NCI-H2029 treated with DMSO at 0.1 percent for 48 hours (cell line): Measurements from ENCODE around the gene N4BP2L1.
"Not testable (repeated sequence)": the region's sequence is repeated elsewhere in the genome, so short reads cannot be mapped to it uniquely, and the experiment has no call there.

Experiments
- DNase-seq: peaks from one replicate; lab custom pipeline; 2025; lab: John Stamatoyannopoulos, UW

The N4BP2L1 gene

DNA sequence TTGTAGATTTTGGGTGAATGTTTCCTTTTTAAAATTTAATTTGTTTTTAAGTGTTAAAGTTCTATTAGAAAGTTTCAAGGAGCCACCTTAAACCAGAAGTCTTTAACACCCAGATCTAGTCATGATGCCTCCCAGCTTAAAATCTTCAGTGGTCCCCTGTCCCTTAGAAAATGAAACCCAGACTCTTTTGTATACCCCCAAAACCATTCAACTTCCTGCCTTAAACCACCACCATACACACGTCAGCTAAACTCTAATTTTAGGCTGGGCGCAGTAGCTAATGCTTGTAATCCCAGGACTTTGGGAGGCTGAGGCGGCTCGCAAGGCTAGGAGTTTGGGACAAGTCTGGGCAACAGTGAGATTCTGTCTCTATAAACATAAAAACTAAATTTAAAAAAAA is 37.9 kb downstream of the N4BP2L1 start:
- no peak for DNase-seq

- no peak for DNase-seq
Measured at GRCh38 chr13:32385410-32385809, 42.5 kb downstream of the N4BP2L1 start.

DNA sequence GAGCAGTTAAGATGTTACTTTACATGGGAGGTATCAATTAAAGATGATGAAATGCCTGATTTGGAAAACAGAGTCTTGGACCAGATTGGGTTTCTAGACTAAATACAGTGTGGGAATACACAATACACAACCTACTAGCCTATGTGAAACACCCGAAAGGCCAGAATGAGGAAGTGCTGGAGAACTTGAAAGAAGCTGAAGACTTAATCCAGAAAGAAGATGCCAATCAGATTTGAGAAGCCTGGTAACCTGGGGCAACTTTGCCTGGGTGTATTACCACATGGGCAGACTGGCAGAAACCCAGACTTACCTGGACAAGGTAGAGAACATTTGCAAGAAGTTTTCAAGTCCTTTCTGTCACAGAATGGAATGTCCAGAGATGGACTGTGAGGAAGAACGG is 43.2 kb downstream of the N4BP2L1 start:
- DNase-seq, result no peak

DNA sequence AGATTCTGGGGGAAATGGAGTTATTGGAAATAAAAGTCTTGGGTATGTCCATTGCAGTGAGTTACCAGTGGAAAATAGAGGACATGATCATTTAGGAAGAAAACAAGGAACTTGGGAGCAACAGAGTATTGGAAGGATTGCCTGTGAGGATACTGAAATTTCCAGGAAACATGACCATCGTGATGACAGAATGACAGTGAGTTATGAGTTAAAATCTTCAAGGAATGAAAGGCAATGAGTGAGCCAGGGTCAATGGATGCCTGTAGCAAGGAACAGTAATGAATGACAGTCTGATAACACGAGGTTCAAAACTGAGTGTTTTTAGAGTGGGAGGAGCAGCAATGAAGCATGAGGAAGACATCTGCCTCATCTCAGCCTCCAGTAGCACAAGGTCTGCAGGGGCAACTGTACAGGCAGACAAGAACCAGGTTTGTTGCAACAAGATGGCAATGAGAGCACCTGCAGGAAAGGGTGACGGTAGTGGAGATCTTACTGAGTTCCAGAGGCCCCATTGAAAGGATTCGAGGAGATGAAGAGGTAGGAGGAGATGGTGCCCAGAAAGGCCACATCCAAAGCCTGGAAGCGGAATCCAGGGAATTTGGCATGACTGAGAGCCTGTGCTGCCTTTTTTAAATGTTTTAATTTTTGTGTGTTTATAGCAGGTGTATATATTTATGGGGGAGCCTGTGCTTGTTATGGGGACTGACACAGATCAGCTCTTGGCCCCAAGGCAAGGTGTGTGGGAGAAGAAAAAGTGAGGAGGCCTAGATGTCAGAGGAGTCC is 43.9 kb downstream of the N4BP2L1 start:
- no peak for DNase-seq

- DNase-seq, result no peak
Measured at GRCh38 chr13:32381539-32381938, 46.4 kb downstream of the N4BP2L1 start.

DNA sequence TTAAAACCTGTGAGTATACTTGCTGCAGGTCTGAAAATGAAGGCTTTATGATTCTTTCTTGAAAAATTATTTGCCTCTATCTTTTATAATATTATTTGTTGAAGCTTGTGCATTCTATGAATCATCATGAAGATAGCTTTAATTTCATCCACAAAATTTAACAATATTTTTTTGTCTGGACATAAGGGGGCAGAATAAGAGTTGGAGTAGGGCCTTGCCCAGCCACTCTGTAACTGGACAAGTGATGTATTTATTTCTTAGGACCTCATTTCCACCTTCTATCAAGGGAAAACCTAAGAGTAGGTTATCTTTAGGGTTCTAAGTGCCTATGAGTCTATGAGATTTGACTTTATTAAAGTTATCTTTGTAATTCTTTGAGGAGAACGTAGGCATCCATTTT is 49.9 kb downstream of the N4BP2L1 start:
- DNase-seq, result no peak

- DNase-seq, result no peak
Measured at GRCh38 chr13:32376642-32377415, 51.1 kb downstream of the N4BP2L1 start.

DNA sequence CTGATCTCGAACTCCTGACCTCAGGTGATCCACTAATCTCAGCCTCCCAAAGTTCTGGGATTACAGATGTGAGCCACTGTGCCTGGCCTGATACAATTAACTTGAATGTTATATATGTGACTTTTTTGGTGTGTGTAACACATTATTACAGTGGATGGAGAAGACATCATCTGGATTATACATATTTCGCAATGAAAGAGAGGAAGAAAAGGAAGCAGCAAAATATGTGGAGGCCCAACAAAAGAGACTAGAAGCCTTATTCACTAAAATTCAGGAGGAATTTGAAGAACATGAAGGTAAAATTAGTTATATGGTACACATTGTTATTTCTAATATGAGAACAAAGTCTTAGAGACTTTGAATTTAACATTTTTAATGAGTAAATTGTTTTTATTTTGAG is 57.1 kb downstream of the N4BP2L1 start:
- no peak for DNase-seq

GRCh38 chr13:32362574-32362973 is 65.4 kb downstream of the N4BP2L1 start:
- no peak for DNase-seq

GRCh38 chr13:32355935-32356334 is 72.0 kb downstream of the N4BP2L1 start:
- not testable (repeated sequence) for DNase-seq

DNA sequence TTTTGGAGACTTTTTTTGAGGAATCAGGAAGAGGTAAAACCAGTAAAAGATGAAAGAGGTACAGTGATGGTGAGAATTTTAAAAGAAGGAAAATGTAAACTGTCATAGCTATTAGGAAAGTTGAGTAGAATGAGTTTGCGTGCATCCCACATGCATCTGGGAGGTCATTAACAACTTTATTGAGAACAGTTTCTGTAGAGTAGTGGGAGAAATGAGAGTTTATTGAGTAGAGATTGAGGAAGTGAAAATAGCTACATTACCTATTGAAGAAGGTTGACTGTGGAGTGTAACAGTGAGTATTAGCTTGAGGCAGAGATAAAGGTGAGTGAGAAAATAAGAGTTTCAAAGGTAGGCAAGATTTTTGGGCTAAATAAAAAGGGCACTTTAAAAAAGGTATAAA is 73.9 kb downstream of the N4BP2L1 start:
- DNase-seq, result no peak

GRCh38 chr13:32350839-32351441 is 77.0 kb downstream of the N4BP2L1 start:
- DNase-seq, result not testable (repeated sequence)
